Measurements from ENCODE around the gene IRF9.
A peak's percentile ranks its signal among the peaks of the same experiment; 100 is the strongest.

The IRF9 gene

GRCh38 chr14:24132061-24132685 lies 28.9 kb upstream of the IRF9 start:
- DNase-seq, result peak; percentile 84

- DNase-seq, result no peak
Measured at GRCh38 chr14:24132976-24133375, 28.1 kb upstream of the IRF9 start.

GRCh38 chr14:24133735-24134134 lies 27.3 kb upstream of the IRF9 start:
- DNase-seq, result no peak

DNA sequence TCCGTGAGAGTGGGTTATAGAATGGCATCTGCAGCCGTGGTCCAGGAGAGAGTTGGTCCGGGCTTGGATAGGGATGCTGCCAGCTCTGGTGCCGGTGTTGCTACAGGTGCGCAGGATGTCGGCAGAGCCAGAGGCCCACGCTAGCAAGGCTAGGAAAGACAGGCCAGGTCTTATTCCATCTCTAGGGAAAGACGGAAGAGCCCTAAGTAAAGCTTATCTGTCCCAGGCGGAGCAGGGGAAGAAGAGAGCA lies 25.6 kb upstream of the IRF9 start:
- no peak for DNase-seq

GRCh38 chr14:24135834-24136683 lies 25.0 kb upstream of the IRF9 start, which contains the start of gene PSME1:
TSS of gene PSME1 (plus strand) at chr14:24136194. CDS start at chr14:24136263, 69 bp downstream.
- peak; percentile 95 for DNase-seq

DNA sequence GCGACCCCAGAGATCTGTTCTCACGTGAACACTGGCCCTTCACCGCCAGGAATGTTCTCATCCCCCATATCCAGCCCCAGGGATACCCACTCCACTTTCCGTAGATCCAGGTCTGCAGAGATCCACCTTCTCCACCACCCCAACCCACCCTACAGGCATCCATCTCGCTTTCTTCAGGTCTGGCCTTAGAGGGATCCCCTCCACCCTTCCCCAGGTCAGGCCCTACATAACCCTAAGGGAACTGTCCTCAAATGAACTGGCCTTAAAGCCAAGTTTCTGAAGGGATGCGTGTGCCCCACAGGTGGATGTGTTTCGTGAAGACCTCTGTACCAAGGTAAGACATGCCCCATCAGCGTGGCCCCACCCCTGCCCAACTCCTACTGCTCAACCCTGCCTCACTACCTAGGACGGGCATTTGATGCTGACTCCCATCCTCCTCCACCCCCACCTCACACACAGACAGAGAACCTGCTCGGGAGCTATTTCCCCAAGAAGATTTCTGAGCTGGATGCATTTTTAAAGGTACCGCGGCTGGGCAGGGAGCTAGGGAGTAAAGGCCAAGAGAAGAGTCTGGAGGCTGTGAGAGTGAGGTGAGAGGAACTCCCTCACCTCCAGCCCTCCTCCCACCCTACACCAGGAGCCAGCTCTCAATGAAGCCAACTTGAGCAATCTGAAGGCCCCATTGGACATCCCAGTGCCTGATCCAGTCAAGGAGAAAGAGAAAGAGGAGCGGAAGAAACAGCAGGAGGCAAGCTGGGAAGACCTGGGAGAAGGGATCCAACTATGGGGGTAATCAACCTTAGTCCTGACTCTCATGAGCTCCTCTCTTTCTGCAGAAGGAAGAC lies 24.2 kb upstream of the IRF9 start:
- DNase-seq, result peak; percentile 19

GRCh38 chr14:24137529-24138395 lies 23.3 kb upstream of the IRF9 start:
- no peak for DNase-seq

DNA sequence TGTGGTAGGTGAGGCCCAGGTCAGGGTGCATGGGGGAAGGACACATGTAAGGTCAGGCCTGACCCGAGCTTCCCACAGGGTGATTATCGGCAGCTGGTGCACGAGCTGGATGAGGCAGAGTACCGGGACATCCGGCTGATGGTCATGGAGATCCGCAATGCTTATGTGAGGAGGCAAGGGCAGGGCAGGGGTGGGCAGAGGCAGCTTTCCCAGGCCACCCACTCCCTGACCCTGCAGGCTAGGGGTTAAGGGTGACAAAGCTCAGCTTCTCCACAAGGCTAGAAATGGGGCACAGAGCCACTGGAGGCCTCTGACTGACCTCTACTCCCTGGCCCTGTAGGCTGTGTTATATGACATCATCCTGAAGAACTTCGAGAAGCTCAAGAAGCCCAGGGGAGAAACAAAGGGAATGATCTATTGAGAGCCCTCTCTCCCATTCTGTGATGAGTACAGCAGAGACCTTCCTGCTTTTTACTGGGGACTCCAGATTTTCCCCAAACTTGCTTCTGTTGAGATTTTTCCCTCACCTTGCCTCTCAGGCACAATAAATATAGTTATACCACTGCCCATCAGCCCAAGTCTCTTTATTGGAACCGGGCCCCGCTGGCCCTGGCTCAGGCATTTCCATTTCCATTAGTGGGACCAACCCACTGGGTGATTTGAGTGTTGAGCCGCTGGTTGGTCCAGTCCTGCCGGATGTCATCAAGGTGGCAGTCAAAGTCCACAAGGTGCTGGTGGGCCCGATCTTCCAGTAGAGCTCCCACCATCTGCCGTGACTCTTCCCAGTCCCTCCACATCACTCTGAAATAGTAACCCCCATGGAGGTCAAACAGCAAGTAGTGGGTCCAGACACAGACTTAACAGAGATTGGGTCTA lies 22.4 kb upstream of the IRF9 start:
- DNase-seq, result no peak

- DNase-seq, result peak; percentile 37
Measured at GRCh38 chr14:24139272-24139934, 21.7 kb upstream of the IRF9 start.

DNA sequence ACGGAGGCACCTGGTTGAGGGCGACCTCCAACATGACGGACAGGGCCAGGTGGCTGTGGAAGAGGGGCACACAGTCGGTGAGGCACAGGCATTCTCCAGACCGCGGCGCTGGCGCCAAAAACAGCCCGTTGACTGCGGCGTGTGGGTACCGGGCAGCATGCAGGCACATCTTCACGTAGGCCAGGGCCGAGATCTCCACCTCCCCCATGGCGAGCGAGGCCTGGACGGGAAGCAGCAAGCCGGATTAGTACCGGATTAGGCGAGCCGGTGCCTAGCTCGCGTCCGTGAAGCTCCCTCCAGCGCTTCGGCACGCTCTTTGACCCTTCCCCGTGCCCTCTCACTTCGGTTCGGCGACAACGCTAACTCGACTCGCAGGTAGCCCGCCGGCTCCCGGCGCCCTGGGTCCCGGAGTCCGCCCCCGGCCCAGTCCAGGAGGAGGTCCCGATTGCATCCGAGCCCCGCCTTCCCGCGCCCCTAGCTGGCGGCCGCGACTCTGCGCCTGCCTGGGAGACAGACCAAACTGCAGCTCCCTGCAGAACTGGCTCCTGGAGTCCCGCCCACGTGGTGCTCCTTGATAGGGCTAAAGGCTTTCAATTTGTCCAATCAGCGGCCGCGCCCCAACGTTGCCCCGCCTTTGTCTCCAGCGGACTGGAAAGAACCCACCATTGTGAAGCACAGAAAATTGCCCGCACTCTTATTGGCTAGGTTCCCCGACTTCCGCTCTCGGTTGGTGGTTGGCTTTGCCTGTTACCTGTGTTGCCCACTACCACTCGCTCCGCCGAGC lies 19.8 kb upstream of the IRF9 start, which contains the start of gene EMC9:
Gene EMC9, minus strand, starts transcription at position 495 of the 784 bp plus-strand sequence. Its CDS starts 287 bp downstream, at position 208.
- DNase-seq, result peak; percentile 99

- no peak for DNase-seq
Measured at GRCh38 chr14:24143511-24143910, 17.6 kb upstream of the IRF9 start.

- no peak for DNase-seq
Measured at GRCh38 chr14:24144451-24144850, 16.6 kb upstream of the IRF9 start.

DNA sequence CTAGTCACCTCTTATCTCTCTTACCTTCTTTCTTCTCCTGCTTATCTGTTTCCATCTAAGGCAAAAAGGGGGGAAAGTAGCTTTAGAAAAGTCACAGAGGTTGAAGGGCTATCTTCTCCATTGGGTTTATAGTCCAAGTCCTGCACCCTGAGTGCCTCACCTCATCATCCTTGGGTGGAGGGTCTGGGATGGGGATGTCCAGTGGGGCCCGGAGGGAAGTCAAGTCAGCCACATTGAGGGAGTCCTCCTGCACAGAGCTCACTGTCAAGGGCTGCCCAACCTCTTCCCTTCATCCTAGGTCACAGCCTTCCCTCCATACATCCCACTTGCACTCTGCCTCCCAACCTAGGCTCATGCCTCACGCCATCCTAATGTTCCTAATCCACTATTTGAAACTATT lies 15.8 kb upstream of the IRF9 start:
- no peak for DNase-seq

DNA sequence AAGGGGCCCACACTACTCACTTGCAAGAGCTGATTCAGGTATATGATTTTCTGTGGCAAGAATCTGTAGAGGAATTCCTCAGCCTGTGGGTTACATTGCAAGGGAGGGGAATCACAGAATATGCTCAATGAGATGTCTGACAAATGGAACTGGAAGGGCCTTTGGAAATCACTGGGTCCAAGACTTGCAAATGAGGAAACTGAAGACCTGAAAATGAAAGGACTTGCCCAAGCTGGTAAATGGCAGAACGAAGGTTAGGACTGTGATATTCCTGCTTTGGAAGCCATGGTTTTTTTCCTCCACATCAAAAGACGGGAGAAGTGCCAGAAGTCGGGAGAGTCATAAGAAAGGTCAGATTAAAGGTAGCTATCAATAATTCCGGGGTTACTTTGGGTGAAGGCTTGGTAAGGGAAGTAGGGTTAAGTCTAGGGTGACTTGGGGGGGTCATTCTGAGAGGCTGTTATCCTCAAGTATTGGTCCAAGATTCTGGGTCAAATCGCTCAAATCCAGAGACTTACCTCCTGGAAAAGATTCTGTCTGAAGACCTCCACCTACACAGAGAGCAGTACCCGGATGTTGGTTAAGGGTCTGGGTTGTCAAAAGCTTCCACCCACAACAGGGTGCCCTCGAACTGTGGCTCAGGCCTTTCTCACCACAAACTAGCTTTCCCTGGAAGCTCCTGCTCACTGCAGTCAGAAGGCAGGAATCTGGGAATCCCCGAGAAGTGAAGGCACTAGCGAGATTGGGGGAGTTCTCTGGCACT lies 15.2 kb upstream of the IRF9 start:
- no peak for DNase-seq

DNA sequence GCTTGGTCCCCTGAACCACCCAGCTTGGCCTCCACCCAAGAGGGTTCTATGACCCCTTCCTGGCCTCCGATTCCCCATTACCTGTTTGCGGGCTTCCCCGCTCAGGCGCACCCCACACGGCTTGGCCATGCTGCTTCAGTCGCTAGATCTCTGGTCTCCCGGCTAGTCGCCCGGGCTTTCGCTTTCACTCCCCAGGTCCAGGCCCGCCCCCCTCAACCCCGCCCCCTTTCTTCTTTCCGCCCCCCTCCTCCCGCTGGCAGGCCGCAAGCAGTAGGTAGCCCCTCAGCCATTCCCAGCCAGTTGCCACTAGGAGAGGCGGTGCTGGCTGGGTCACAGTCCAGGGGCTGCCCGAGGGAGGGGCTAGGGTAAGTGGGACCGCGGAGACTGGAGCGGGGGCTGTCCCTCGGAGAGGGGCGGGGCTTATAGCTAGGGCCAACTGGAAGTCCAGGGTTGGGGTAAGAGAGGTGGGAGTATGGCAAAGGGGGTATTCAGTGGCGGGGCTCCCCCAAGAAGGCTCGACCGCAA lies 14.6 kb upstream of the IRF9 start, which contains the start of gene PSME2:
Gene PSME2, minus strand, starts transcription at position 158 of the 525 bp plus-strand sequence. Its CDS starts 29 bp downstream, at position 129.
- DNase-seq, result peak; percentile 96

GRCh38 chr14:24146978-24147760 lies 13.9 kb upstream of the IRF9 start, which contains the start of gene RNF31:
TSS of gene RNF31 (plus strand) at chr14:24147498. CDS start at chr14:24147699, 201 bp downstream.
- DNase-seq, result peak; percentile 97

DNA sequence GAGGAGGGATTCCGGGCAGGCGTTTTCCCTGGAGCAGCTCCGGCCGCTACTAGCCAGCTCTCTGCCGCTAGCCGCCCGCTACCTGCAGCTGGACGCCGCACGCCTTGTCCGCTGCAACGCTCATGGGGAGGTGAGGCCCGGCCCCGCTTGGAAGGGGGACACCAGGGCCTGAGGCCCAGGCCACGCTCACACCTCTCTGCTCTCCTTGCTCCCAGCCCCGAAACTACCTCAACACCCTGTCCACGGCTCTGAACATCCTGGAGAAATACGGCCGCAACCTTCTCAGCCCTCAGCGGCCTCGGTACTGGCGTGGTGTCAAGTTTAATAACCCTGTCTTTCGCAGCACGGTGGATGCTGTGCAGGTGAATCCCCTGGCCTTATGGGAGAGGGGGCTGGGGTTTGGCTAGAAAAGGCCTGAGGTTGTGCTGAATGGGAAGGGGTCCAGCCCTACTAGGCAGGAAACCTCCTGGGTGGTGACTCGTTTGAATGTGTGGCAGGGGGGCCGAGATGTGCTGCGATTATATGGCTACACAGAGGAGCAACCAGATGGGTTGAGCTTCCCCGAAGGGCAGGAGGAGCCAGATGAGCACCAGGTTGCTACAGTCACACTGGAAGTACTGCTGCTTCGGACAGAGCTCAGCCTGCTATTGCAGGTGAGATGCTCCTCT lies 13.2 kb upstream of the IRF9 start:
- peak; percentile 59 for DNase-seq

Data from DMS53 (cell line).